Measurements from ENCODE around the gene CCDC122. TPM values are rescaled to one million over a fixed set of nuclear protein-coding genes. Genes with fewer than 3 reads are reported as not detected.

The CCDC122 gene
- total and polyA plus RNA-seq, 2 of the 8 experiments (the other 6 are each of a cell fraction or from before 2014, with no cell fraction given): 2.9 to 5.8 TPM

DNA sequence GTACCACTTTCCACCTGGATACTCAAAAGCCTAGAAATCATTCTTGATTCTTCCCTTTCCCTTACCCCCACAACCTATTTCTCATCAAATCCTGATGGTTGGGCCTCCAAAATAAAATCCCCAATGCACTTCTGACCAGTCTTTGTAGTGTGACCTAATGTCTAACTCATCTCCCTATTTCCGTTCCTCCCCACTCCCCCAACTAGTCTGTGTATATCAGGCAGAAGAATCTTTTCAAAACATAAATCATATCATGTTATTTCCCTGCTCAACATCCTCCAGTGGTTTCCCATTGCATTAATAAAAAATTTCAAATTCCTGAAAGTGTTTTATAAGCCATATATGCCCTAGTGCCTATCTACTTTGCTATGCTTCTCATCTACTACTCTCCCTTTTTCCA lies 17.7 kb downstream of the CCDC122 start:
- FAIRE-seq (no peak), DNase-seq (ENCODE audit: low read depth in 1 of 2, low spot score in 2 of 2) (no peak)
- no peaks in the 10 kb centered on the region for H3K27me3 ChIP-seq (replicated peaks in 1 of 4; ENCODE audit: control insufficient read depth in 3 of 4, extremely low read depth in 1 of 4, insufficient read depth in 3 of 4, low read length in 3 of 4)
- H3K4me1 ChIP-seq (replicated peaks in 1 of 4; ENCODE audit: control insufficient read depth in 3 of 4, insufficient read depth in 4 of 4, low read length in 3 of 4): no peaks in the 10 kb centered on the region
- H3K4me2 ChIP-seq (ENCODE audit: insufficient read depth in 1 of 2, low read depth in 2 of 2, low read length in 2 of 2): no peak overlapping the region
- ChIA-PET CTCF (ENCODE audit: partially characterized antibody) (interaction anchor here (0.6 kb wide), 1 partner anchor 777 kb away, joined by 3 read pairs; no protein-coding TSS in a partner anchor), POLR2A (ENCODE audit: partially characterized antibody) (no interaction called here)
- H3K36me3 ChIP-seq (ENCODE audit: control insufficient read depth in 2 of 4, insufficient read depth in 4 of 4, low read length in 3 of 4): peaks cover 0 to 9% (median 2%) of the 10 kb centered on the region in 4 experiments; a peak in 1 of 8 replicates
- H3K79me1 ChIP-seq (ENCODE audit: low read depth, low read length): no peaks in the 10 kb centered on the region
- H2AFZ ChIP-seq (ENCODE audit: low read length): no peak overlapping the region
- no peaks in the 10 kb centered on the region for H3K79me2 ChIP-seq (ENCODE audit: control insufficient read depth in 1 of 2, insufficient read depth in 2 of 2, low read length in 2 of 2)
- H3K14ac ChIP-seq (ENCODE audit: insufficient read length): no peak overlapping the region
- no peak overlapping the region for H2BK5ac ChIP-seq (ENCODE audit: low read depth, low read length)
- no peaks in the 10 kb centered on the region for H3K23me2 ChIP-seq (ENCODE audit: low read depth, low read length)
- no peak overlapping the region for H4K91ac ChIP-seq (replicated peaks; ENCODE audit: insufficient read length, low read length)
- H3K18ac ChIP-seq (ENCODE audit: extremely low read depth, low read length): no peak overlapping the region
- H3K9me3 ChIP-seq (ENCODE audit: insufficient read depth in 2 of 2, low read depth in 1 of 2, low read length in 1 of 2): peaks cover 0 to 6% of the 10 kb centered on the region in 2 experiments; a peak in 1 of 4 replicates
- H3K9ac ChIP-seq (replicated peaks in 1 of 4; ENCODE audit: extremely low read depth in 1 of 4, low read depth in 3 of 4, low read length in 3 of 4): no peak overlapping the region
- no peak overlapping the region for H4K8ac ChIP-seq (ENCODE audit: extremely low read depth, insufficient read depth, low read length)
- no peak overlapping the region for H3K27ac ChIP-seq (ENCODE audit: low read depth, low read length)
- H2BK15ac ChIP-seq (ENCODE audit: low read length): no peak overlapping the region
- H3K4ac ChIP-seq (replicated peaks; ENCODE audit: insufficient read length, low read depth, low read length): no peak overlapping the region
- no peak overlapping the region for H3K56ac ChIP-seq (replicated peaks; ENCODE audit: insufficient read length, low read depth, low read length)
- H3K23ac ChIP-seq (ENCODE audit: insufficient read length): no peak overlapping the region
- H3K4me3 ChIP-seq (ENCODE audit: extremely low read depth in 1 of 4, insufficient read depth in 2 of 4, low read depth in 3 of 4, low read length in 4 of 4): no peak overlapping the region
- no peak overlapping the region for H4K5ac ChIP-seq (ENCODE audit: insufficient read length, low read depth, low read length)
- WGBS, 2 experiments (ENCODE audit: extremely low coverage in 1 of 2, insufficient coverage in 1 of 2, insufficient read length in 1 of 2, insufficient replicate concordance in 2 of 2, low coverage in 1 of 2, low lambda C conversion rate in 2 of 2, missing lambda C conversion rate in 1 of 2): 100% methylated on average over 1 of the region's 1 CpG; no CpG with 5 or more reads in 1 of the 2 experiments
- no peak overlapping the region for H2BK120ac ChIP-seq (replicated peaks; ENCODE audit: low read depth, low read length)
- H2BK20ac ChIP-seq (ENCODE audit: low read length): no peak overlapping the region
- H4K20me1 ChIP-seq (replicated peaks in 1 of 2; ENCODE audit: control insufficient read depth in 1 of 2, insufficient read depth in 2 of 2, low read length in 2 of 2): no peaks in the 10 kb centered on the region
- H2BK12ac ChIP-seq (ENCODE audit: low read depth, low read length): no peak overlapping the region
- no peak overlapping the region for H2AK5ac ChIP-seq (ENCODE audit: low read depth, low read length)
- TF ChIP-seq USF2 (IDR thresholded peaks at IDR 0.05; ENCODE audit: low read length) (no peak), NANOG (IDR thresholded peaks at IDR 0.05; ENCODE audit: insufficient read depth, low read depth, low read length, poor library complexity, severe bottlenecking) (no peak), ZNF274 (IDR thresholded peaks at IDR 0.05; ENCODE audit: borderline replicate concordance, extremely low read depth, low read length) (no peak), SP4 (IDR thresholded peaks at IDR 0.05; ENCODE audit: low read length) (no peak), EZH2 (IDR thresholded peaks at IDR 0.05; ENCODE audit: low read depth, low read length, severe bottlenecking) (no peak), TEAD4 (IDR thresholded peaks at IDR 0.05; ENCODE audit: low read depth, low read length) (no peak), EP300 (IDR thresholded peaks at IDR 0.05; ENCODE audit: borderline replicate concordance in 1 of 2, low read depth in 2 of 2, low read length in 2 of 2) (no peak), E2F6 (IDR thresholded peaks at IDR 0.05) (no peak), BACH1 (IDR thresholded peaks at IDR 0.05; ENCODE audit: low read length) (no peak), CBX5 (IDR thresholded peaks at IDR 0.05; ENCODE audit: low read depth, low read length) (no peak), CBX8 (IDR thresholded peaks at IDR 0.05; ENCODE audit: borderline replicate concordance, low read depth, low read length) (no peak), RFX5 (IDR thresholded peaks at IDR 0.05; ENCODE audit: borderline replicate concordance, low read depth, low read length) (no peak)
